Neural progenitor cell (in vitro differentiated cells): Measurements from ENCODE around the gene CERS6. TPM values are rescaled to one million over a fixed set of nuclear protein-coding genes. Genes with fewer than 3 reads are reported as not detected.

ENCODE experiments used
- DNase-seq: peaks from one replicate; pipeline ENCODE4 v3.0.0-alpha.2; 2016; ENCODE audit warnings: low spot score
- H2AFZ ChIP-seq: fragments of 200-600 bp; sonication (generic); replicated peaks from 2 replicates; pipeline ENCODE4 v1.6.1; 2016; ENCODE audit warnings: antibody characterized with exemption
- H3F3A ChIP-seq: fragments of 200-600 bp; sonication (generic); 2 replicates; pipeline ENCODE4 v1.6.1; 2016; ENCODE audit warnings: antibody characterized with exemption, low read depth
- H3K27ac ChIP-seq: fragments of 200-600 bp; sonication (generic); 2 replicates; pipeline ENCODE4 v1.5.1; 2016; ENCODE audit warnings: mild to moderate bottlenecking
- H3K27me3 ChIP-seq: fragments of 200-600 bp; sonication (generic); 2 replicates; pipeline ENCODE4 v1.6.1; 2016; ENCODE audit warnings: mild to moderate bottlenecking, moderate library complexity
- H3K36me3 ChIP-seq: fragments of 200-600 bp; sonication (generic); 2 replicates; pipeline ENCODE4 v1.5.1; 2016
- H3K4me1 ChIP-seq: fragments of 200-600 bp; sonication (generic); 2 replicates; pipeline ENCODE4 v1.6.1; 2016; ENCODE audit warnings: mixed run types
- H3K4me2 ChIP-seq: fragments of 200-600 bp; sonication (generic); 2 replicates; pipeline ENCODE4 v1.6.1; 2016
- H3K4me3 ChIP-seq: fragments of 200-600 bp; sonication (generic); 2 replicates; pipeline ENCODE4 v1.5.1; 2016
- H3K79me2 ChIP-seq: fragments of 200-600 bp; sonication (generic); 2 replicates; pipeline ENCODE4 v1.6.1; 2016; ENCODE audit warnings: low read depth
- H3K9ac ChIP-seq: fragments of 200-600 bp; sonication (generic); 2 replicates; pipeline ENCODE4 v1.6.1; 2016
- H3K9me3 ChIP-seq: fragments of 200-600 bp; sonication (generic); 2 replicates; pipeline ENCODE4 v1.5.1; 2016; ENCODE audit warnings: low read depth
- H4K20me1 ChIP-seq: fragments of 200-600 bp; sonication (generic); 2 replicates; pipeline ENCODE4 v1.6.1; 2016; ENCODE audit warnings: low read depth
- H3K27ac Mint-ChIP-seq: 3 replicates; pipeline ENCODE4 v1.8.0; 2021; ENCODE audit warnings: mixed read lengths
- H3K27me3 Mint-ChIP-seq: 2 replicates; pipeline ENCODE4 v1.8.0; 2022; ENCODE audit warnings: low read depth, mild to moderate bottlenecking, inconsistent platforms, moderate library complexity, mixed read lengths; ENCODE audit not compliant: insufficient read depth
- H3K36me3 Mint-ChIP-seq: 3 replicates; pipeline ENCODE4 v1.8.0; 2021; ENCODE audit warnings: mixed read lengths
- H3K4me1 Mint-ChIP-seq: 3 replicates; pipeline ENCODE4 v1.8.0; 2021; ENCODE audit warnings: mixed read lengths
- H3K4me3 Mint-ChIP-seq: 3 replicates; pipeline ENCODE4 v1.8.0; 2021; ENCODE audit warnings: mild to moderate bottlenecking, moderate library complexity, mixed read lengths
- H3K9me3 Mint-ChIP-seq: 3 replicates; pipeline ENCODE4 v1.8.0; 2020; ENCODE audit warnings: mixed read lengths
- EZH2 ChIP-seq: fragments of 200-600 bp; sonication (generic); IDR thresholded peaks from 2 replicates; pipeline ENCODE4 v1.6.1; 2017; ENCODE audit warnings: antibody characterized with exemption, mild to moderate bottlenecking, moderate library complexity
- EZH2phosphoT487 ChIP-seq: fragments of 200-600 bp; sonication (generic); IDR thresholded peaks from 2 replicates; pipeline ENCODE4 v1.6.1; 2017; ENCODE audit warnings: antibody characterized with exemption
- total RNA-seq: library from RNA; depleted of rRNA; stranded (reverse); fragments of >200 nt; gene quantifications from 2 replicates; pipeline ENCODE4 v1.2.3, GENCODE V29; 2015; ENCODE audit warnings: low replicate concordance
- TF ChIP-seq, protein P1 (sequence below): fragments of 200-600 bp; sonication (generic); IDR thresholded peaks from 2 replicates; pipeline ENCODE4 v1.5.1; 2017; ENCODE audit warnings: antibody characterized with exemption, mild to moderate bottlenecking

CERS6 gene
- total RNA-seq, 1 donor from 2014 or later: 50.8 TPM

DNA sequence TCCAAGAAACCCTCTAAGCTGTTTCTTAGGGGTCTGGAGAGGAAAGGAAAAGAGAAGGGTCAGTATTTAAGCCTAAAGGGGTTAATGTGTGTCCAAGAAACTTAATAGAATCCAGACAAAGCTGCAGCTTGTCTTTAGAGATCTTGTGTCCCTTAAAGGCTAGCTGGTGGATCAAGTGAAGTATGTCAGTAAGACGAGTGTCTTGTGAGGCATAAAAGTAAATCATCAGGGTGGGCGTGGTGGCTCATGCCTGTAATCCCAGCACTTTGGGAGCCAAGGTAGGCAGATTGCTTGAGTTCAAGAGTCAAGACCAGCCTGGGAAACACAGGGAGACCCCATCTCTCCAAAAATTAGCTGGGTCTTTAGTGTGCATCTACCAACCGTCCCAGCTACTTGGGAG lies 47.8 kb downstream of the CERS6 start:
- H3K4me3 Mint-ChIP-seq: no peak overlapping the region
- no peak for DNase-seq
- Histone ChIP-seq H3K9me3 (no peaks in the 10 kb centered on the region), H3F3A (no peaks in the 10 kb centered on the region), H2AFZ (no peak overlapping the region), H3K4me2 (no peak overlapping the region), H3K4me3 (no peak overlapping the region), H3K27me3 (no peaks in the 10 kb centered on the region), H3K27ac (no peak overlapping the region), H3K36me3 (no peaks in the 10 kb centered on the region), H3K9ac (no peak overlapping the region), H3K4me1 (peaks cover 12% of the 10 kb centered on the region), H3K79me2 (peaks cover 83% of the 10 kb centered on the region), H4K20me1 (peaks cover 20% of the 10 kb centered on the region)
- H3K36me3 Mint-ChIP-seq: peaks cover 10% of the 10 kb centered on the region
- peaks cover 14% of the 10 kb centered on the region for H3K4me1 Mint-ChIP-seq
- no peaks in the 10 kb centered on the region for H3K27me3 Mint-ChIP-seq
- TF ChIP-seq, protein P1, sequence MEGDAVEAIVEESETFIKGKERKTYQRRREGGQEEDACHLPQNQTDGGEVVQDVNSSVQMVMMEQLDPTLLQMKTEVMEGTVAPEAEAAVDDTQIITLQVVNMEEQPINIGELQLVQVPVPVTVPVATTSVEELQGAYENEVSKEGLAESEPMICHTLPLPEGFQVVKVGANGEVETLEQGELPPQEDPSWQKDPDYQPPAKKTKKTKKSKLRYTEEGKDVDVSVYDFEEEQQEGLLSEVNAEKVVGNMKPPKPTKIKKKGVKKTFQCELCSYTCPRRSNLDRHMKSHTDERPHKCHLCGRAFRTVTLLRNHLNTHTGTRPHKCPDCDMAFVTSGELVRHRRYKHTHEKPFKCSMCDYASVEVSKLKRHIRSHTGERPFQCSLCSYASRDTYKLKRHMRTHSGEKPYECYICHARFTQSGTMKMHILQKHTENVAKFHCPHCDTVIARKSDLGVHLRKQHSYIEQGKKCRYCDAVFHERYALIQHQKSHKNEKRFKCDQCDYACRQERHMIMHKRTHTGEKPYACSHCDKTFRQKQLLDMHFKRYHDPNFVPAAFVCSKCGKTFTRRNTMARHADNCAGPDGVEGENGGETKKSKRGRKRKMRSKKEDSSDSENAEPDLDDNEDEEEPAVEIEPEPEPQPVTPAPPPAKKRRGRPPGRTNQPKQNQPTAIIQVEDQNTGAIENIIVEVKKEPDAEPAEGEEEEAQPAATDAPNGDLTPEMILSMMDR: no peak
- H3K9me3 Mint-ChIP-seq: peaks cover 16% of the 10 kb centered on the region
- no peak overlapping the region for H3K27ac Mint-ChIP-seq

DNA sequence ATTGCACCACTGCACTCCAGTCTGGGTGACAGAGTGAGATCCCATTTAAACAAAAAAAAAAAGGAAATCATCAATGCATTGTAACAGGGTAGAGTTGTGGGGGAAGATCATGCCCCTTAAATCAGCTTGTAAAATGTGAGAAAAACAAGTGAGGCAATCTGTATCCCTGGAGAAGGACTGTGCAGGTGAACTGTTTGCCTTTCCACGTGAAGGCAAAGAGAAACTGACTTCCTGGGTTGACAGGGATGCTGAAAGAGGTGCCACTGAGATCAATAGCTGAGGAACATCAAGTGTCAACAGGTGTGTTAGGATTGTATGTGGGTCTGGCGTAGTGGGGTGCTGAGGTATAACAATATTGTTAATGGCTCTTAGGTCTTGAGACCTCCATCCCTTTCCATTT lies 48.3 kb downstream of the CERS6 start:
- peaks cover 15% of the 10 kb centered on the region for H3K9me3 Mint-ChIP-seq
- no peak overlapping the region for H3K27ac Mint-ChIP-seq
- Histone ChIP-seq H3K27me3 (no peaks in the 10 kb centered on the region), H2AFZ (no peak overlapping the region), H3K4me1 (peaks cover 12% of the 10 kb centered on the region), H3K4me2 (no peak overlapping the region), H3K36me3 (no peaks in the 10 kb centered on the region), H3K27ac (no peak overlapping the region), H3K9me3 (no peaks in the 10 kb centered on the region), H3F3A (no peaks in the 10 kb centered on the region), H3K4me3 (no peak overlapping the region), H4K20me1 (peaks cover 20% of the 10 kb centered on the region), H3K9ac (no peak overlapping the region), H3K79me2 (peaks cover 85% of the 10 kb centered on the region)
- H3K4me3 Mint-ChIP-seq: no peak overlapping the region
- no peaks in the 10 kb centered on the region for H3K27me3 Mint-ChIP-seq
- TF ChIP-seq EZH2phosphoT487 (no peak), EZH2 (no peak)
- TF ChIP-seq, protein P1: no peak
- H3K36me3 Mint-ChIP-seq: peaks cover 10% of the 10 kb centered on the region
- peaks cover 16% of the 10 kb centered on the region for H3K4me1 Mint-ChIP-seq
- DNase-seq: no peak

DNA sequence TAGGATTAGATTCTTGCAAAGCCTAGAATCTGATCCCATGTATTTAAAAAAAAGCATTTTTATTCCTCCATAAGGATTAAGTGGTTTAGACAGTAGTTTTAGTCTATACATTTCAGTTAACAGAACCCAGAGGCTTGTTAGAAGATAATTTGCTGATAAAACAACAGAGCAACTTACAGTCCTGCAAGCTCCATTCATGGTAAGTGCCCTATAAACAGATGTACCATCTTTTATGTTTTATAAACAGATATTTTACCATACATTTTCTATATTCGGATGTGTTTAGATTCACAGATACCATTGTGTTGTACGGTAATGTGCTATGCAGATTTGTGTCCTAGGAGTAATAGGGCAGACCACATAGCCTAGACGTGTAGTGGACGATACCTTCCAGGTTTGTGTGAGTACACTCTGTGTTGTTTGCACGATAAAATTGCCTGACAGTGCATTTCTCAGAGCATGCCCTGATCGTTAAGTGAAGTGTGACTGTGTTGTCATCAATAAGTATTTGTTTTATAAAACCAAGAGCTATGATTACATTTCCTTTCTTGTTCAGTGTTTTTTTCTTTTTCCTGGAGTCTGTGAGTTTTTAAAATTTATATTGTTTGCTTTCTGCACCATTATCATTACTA lies 54.2 kb downstream of the CERS6 start:
- no peak overlapping the region for H3K27ac ChIP-seq
- DNase-seq: no peak
- H3K4me1 ChIP-seq: peaks cover 26% of the 10 kb centered on the region
- H3K4me3 ChIP-seq: no peak overlapping the region
- H3K9ac ChIP-seq: no peak overlapping the region
- no peak overlapping the region for H3K4me2 ChIP-seq
- H3K4me1 Mint-ChIP-seq: peaks cover 16% of the 10 kb centered on the region
- H3K27me3 ChIP-seq: no peaks in the 10 kb centered on the region
- no peak overlapping the region for H2AFZ ChIP-seq
- H3K9me3 Mint-ChIP-seq: no peaks in the 10 kb centered on the region
- H3K4me3 Mint-ChIP-seq: no peak overlapping the region
- no peaks in the 10 kb centered on the region for H3K27me3 Mint-ChIP-seq
- H3K36me3 Mint-ChIP-seq: peaks cover 3% of the 10 kb centered on the region
- no peak overlapping the region for H3K27ac Mint-ChIP-seq
- peaks cover 48% of the 10 kb centered on the region for H4K20me1 ChIP-seq
- no peaks in the 10 kb centered on the region for H3F3A ChIP-seq
- peaks cover 93% of the 10 kb centered on the region for H3K79me2 ChIP-seq
- no peaks in the 10 kb centered on the region for H3K9me3 ChIP-seq
- no peaks in the 10 kb centered on the region for H3K36me3 ChIP-seq
- TF ChIP-seq EZH2 (no peak), EZH2phosphoT487 (no peak)
- TF ChIP-seq, protein P1: no peak
